Lower leg skin (tissue), 4 donors: ENCODE measurements around the gene CD52. TPM values are rescaled to one million over a fixed set of nuclear protein-coding genes. Genes with fewer than 3 reads are reported as not detected.

Experiments
- DNase-seq, 2 donors: peaks; one replicate each; pipeline ENCODE4 v3.0.0-alpha.2; 2019; ENCODE audit warnings: low spot score in 2 of 2
- H3K4me3 ChIP-seq: fragments of 200-600 bp; sonication (generic); 2 replicates; pipeline ENCODE4 v1.5.1; 2017; ENCODE audit warnings: mild to moderate bottlenecking, low read depth; ENCODE audit not compliant: poor library complexity, severe bottlenecking
- POLR2A ChIP-seq, 2 donors: fragments of 450-650 bp; IDR thresholded peaks; one replicate each; pipeline ENCODE4 v1.6.1; 2016 to 2017; ENCODE audit warnings: antibody characterized with exemption in 2 of 2, mild to moderate bottlenecking in 1 of 2, moderate library complexity in 1 of 2
- WGBS, 2 donors: methylation state at CpG; one replicate each; pipeline ENCODE4 v1.1.5; 2018; 5-methylcytosine and 5-hydroxymethylcytosine counted together
- intact Hi-C: fragments of 100-400 bp; cut with DNase I; formaldehyde crosslinking; loops from one replicate; pipeline ENCODE4 v1.15.0; 2023; ENCODE audit warnings: low total_unique reads
- total RNA-seq, 4 donors: library from RNA; depleted of rRNA; stranded (reverse); fragments of >200 nt; gene quantifications; one replicate each; pipeline ENCODE4 v1.1.0, GENCODE V29; 2016
- TF ChIP-seq, protein P1 (sequence below), 3 donors: fragments of 450-650 bp; IDR thresholded peaks; one replicate each; pipeline ENCODE4 v1.5.1; 2016; ENCODE audit warnings: antibody characterized with exemption in 3 of 3, mild to moderate bottlenecking in 3 of 3, moderate library complexity in 2 of 3

Gene CD52
- total RNA-seq, 4 donors from 2014 or later: 2.0 to 6.1 (median 3.5) TPM; not detected in 1

DNA sequence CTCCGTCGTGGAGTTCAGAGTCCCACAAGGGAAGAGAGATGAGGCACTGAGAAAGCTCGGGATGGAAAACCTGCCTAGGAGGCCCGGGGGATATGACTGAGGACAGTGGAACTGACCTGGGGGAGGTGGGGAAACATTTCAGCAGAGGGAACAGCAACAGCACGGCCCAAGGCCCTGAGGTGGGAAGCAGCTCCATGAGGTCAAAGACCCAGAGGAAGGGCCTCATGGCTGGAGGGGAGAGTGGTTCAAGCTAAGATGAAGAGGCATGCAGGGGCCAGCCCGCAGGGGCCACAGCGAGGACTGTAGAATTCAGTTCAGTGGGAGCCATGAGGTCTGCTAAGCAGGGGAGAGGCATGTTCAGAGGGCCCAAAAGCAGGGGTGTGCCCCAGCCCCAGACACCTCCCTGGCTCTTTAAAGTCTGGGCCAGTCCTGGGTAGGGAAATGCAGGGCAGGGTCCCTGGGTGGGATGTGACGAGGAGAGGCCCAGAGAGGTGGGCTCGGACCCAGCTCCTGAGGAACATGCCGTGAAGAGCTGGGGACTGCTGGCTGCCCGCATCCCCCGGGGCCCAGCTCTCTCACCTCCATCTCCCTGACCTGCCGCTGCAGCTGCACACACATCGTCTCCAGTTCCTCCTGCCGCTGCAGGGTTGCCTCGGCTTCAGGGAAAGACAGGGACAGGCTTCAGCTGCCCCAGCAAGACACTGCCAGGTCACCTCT lies 21.3 kb upstream of the CD52 start:
- no peak for TF ChIP-seq POLR2A (IDR thresholded peaks at IDR 0.05)
- TF ChIP-seq, protein P1, sequence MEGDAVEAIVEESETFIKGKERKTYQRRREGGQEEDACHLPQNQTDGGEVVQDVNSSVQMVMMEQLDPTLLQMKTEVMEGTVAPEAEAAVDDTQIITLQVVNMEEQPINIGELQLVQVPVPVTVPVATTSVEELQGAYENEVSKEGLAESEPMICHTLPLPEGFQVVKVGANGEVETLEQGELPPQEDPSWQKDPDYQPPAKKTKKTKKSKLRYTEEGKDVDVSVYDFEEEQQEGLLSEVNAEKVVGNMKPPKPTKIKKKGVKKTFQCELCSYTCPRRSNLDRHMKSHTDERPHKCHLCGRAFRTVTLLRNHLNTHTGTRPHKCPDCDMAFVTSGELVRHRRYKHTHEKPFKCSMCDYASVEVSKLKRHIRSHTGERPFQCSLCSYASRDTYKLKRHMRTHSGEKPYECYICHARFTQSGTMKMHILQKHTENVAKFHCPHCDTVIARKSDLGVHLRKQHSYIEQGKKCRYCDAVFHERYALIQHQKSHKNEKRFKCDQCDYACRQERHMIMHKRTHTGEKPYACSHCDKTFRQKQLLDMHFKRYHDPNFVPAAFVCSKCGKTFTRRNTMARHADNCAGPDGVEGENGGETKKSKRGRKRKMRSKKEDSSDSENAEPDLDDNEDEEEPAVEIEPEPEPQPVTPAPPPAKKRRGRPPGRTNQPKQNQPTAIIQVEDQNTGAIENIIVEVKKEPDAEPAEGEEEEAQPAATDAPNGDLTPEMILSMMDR (IDR thresholded peaks at IDR 0.05): no peak
- intact Hi-C loops: no loop called here
- no peak for DNase-seq
- WGBS, 2 donors: 88 to 90% methylated on average over 16 of the region's 16 CpGs
- no peak overlapping the region for H3K4me3 ChIP-seq

DNA sequence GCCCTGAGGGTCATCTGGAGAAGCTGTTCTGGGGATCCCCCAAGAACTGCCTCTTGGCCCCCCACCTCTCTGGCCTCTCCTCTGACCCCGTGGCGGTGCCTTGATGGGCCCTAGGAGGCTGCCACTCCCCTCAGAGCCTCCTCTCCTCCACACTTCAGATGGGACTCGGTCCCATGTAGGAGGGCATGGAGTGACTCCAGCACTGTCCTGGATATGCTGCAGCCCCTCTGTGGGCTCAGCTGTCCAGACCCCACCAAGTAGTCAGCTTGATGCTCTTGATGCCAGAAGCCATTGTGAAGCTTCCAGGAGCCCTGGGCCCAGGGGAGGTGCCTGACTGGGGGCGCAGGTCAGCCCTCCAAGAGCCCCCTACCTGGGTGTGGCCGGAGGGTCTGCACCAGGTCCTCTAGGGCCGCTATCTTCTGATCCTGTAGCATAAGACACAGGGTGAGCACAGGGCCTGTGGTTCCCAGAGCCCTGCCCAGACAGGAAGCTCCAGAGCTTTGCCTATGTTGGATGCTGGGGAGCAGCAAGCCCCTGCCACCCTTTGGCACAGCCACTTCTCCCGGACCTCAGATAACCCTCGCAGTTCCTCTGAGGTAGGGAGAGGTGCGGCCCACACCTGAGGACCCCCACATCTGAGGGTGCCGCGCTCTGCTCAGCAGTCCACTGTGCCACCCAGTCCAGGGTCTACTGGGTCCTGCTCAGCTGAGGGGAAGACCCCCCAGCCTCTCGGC lies 20.5 kb upstream of the CD52 start:
- DNase-seq: no peak
- WGBS, 2 donors: 93 to 96% methylated on average over 4 to 7 of the region's 12 CpGs
- intact Hi-C loops: no loop called here
- no peak overlapping the region for H3K4me3 ChIP-seq
- TF ChIP-seq, protein P1 (IDR thresholded peaks at IDR 0.05): no peak
- TF ChIP-seq POLR2A (IDR thresholded peaks at IDR 0.05): no peak

DNA sequence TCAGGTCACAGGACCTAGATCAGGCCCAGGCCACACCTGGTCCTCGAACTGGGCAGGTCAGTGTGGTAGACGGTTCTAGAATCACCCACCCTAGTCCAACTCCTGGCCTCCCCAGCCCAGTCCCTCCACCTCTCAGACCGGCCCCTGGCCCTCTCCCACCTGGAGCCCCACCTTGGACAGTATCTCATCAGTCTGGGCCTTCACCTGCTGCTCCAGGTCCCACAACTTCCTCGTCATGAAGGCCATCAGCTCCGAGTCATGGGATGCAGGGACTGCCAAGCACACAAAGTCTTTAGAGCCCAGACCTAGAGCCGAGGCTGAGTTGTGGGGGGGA lies 20.0 kb upstream of the CD52 start:
- WGBS, 2 donors: 81 to 92% methylated on average over 6 of the region's 6 CpGs

DNA sequence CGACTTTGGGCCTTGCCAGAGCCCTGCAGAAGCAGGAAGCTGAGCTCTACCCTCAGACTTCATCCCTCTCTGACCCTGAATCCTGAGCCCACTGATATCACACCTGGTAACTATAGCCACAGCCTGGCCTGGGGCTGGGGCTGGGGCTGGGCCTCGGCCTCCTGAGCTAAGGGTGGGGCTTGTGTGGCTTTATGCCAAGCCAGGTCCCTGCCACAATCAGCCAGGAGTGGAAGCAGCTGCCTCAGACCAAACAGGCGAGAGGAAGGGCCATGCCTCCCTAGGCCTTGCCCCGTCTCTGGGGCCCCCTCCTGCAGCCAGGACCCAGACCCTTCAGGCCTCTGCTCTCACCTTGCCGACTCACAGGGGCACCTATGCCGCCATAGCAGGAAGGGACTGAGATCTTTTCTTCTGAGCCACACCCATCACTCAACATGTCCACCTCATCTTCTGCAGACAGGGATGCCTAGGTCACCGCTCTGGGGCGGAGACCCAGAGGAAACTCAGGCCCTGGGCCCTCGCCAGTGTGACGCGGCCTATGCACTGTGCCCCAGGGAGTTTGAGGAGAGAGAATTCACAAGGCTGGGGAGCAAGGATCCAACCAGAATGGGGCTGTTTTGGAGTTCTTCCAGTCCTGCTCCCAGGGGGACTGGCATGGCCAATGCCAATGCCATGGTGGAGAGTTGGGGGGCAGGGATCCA lies 17.0 kb upstream of the CD52 start:
- 84% methylated on average over 10 to 11 of the region's 11 CpGs for WGBS, 2 donors
- H3K4me3 ChIP-seq: no peak overlapping the region
- DNase-seq: no peak
- TF ChIP-seq POLR2A (IDR thresholded peaks at IDR 0.05): no peak
- intact Hi-C loops: no loop called here

More for the DNA sequence above, 20.0 kb upstream of the CD52 start:
- TF ChIP-seq, protein P1 (IDR thresholded peaks at IDR 0.05): no peak
- no peak for TF ChIP-seq POLR2A (IDR thresholded peaks at IDR 0.05)
- H3K4me3 ChIP-seq: no peak overlapping the region
- DNase-seq: no peak
- intact Hi-C loops: no loop called here

DNA sequence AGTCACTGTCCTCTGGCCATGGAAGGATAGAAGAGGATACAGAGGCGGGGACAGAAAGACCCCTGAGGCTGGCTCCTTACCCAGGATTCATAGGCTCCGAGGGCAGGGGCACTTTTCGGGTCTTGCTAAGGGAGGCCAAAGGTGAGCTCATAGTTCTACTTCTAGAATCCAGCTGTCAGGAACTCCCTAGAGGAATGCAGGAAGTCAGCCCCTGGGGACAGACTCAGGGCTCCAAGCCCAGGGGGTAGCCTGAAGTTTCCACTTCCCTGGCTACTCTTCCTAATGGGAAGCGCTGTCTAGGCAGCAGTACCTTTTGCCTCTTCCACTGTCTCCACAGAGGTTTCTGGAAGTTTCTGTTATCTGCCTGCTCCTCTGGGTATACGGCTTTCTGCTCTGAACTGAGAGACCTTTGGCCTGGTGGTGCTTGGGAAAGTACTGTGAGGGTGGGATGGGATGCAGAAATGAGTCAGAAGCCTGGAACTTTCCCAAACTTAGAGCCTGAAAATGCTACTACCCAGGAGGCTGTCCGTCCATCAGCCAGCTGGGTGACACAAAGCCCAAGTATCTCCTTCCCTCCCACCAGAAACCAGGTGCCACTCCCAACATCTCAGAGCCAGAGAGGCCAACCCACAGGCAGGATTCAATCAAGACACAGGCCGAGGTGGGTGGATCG lies 14.9 kb upstream of the CD52 start:
- DNase-seq: peak in 1 of 2 donors; percentile 84
- TF ChIP-seq, protein P1 (IDR thresholded peaks at IDR 0.05): no peak
- TF ChIP-seq POLR2A (IDR thresholded peaks at IDR 0.05): no peak
- no peak overlapping the region for H3K4me3 ChIP-seq
- WGBS, 2 donors: 63 to 71% methylated on average over 8 of the region's 8 CpGs
- intact Hi-C loops: no loop called here
